ENCODE data around the gene ZNF722. TPM values are rescaled to one million over a fixed set of nuclear protein-coding genes. Genes with fewer than 3 reads are reported as not detected.

ZNF722 gene
- total and polyA plus RNA-seq, 2 donors (not counting 1 experiment from before 2014, with no cell fraction given) = not detected

DNA sequence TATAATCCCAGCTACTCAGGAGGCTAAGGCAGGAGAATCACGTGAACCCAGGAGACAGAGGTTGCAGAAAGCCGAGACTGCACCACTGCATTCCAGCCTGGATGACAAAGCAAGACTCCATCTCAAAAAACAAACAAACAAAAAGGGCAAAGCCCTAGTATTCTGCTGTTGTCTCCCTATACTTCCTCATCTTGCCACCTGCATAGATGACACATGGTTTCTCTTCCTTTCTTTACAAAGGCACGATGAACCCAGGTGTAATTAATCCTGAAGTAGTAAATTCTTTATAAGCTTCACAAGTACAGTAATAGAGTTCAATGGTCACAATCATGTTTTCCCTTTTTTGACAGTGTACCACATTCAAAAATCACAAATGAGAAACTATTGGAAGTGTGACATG, 36.7 kb downstream of the ZNF722 start:
- no peak overlapping the region for H2AFZ ChIP-seq (ENCODE audit: low read length)
- no peak overlapping the region for H3K27ac ChIP-seq (ENCODE audit: insufficient read depth, low read length)
- no peaks in the 10 kb centered on the region for H3K79me2 ChIP-seq (ENCODE audit: control insufficient read depth, insufficient read depth, low read length)
- no peak overlapping the region for H3K4me3 ChIP-seq (replicated peaks in 1 of 4; ENCODE audit: control extremely low read depth in 1 of 4, insufficient read depth in 1 of 4, low read depth in 3 of 4, low read length in 4 of 4)
- H3K4me2 ChIP-seq (ENCODE audit: extremely low read depth, insufficient read depth, low read length) = no peak overlapping the region
- no peak for TF ChIP-seq EZH2 (IDR thresholded peaks at IDR 0.05; ENCODE audit: low read length, missing control alignments)
- TF ChIP-seq, protein P1, sequence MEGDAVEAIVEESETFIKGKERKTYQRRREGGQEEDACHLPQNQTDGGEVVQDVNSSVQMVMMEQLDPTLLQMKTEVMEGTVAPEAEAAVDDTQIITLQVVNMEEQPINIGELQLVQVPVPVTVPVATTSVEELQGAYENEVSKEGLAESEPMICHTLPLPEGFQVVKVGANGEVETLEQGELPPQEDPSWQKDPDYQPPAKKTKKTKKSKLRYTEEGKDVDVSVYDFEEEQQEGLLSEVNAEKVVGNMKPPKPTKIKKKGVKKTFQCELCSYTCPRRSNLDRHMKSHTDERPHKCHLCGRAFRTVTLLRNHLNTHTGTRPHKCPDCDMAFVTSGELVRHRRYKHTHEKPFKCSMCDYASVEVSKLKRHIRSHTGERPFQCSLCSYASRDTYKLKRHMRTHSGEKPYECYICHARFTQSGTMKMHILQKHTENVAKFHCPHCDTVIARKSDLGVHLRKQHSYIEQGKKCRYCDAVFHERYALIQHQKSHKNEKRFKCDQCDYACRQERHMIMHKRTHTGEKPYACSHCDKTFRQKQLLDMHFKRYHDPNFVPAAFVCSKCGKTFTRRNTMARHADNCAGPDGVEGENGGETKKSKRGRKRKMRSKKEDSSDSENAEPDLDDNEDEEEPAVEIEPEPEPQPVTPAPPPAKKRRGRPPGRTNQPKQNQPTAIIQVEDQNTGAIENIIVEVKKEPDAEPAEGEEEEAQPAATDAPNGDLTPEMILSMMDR (conservative IDR thresholded peaks at IDR 0.05 in 1 of 2, IDR thresholded peaks at IDR 0.05 in 1 of 2; ENCODE audit: low read depth in 1 of 2, low read length in 2 of 2) = no peak
- no peaks in the 10 kb centered on the region for H3K36me3 ChIP-seq (ENCODE audit: control insufficient read depth, insufficient read depth, low read length)
- no peak for DNase-seq (ENCODE audit: low read depth in 2 of 2)
- no peaks in the 10 kb centered on the region for H3K27me3 ChIP-seq (ENCODE audit: control insufficient read depth, insufficient read depth, low read length)
- H3K4me1 ChIP-seq (ENCODE audit: control insufficient read depth, extremely low read depth, insufficient read depth, low read length) = no peaks in the 10 kb centered on the region
- no peaks in the 10 kb centered on the region for H4K20me1 ChIP-seq (ENCODE audit: control insufficient read depth, extremely low read depth, insufficient read depth, low read length)
- H3K9me3 ChIP-seq (ENCODE audit: control insufficient read depth, insufficient read depth, low read depth, low read length) = no peaks in the 10 kb centered on the region
- H3K9ac ChIP-seq (ENCODE audit: insufficient read depth, low read length) = no peak overlapping the region

DNA sequence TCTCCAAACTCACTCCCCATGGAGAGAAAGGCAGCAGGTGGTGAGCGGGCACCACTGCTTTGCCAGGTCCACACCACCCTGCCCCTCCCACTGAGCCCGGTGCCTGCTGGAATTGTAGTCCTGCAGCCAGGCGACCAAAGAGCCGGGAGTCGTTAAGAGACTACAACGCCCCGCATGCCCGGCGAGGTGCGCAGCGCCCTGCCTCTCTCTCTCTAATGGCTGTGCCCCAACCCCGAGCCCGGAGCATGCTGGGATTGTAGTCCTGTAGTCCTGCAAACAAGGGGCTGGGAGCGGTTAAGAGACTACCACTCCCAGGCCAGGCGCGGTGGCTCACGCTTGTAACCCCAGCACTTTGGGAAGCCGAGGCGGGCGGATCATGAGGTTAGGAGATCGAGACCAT, 38.4 kb downstream of the ZNF722 start:
- Histone ChIP-seq H3K4me3 (replicated peaks in 1 of 4; ENCODE audit: control extremely low read depth in 1 of 4, insufficient read depth in 1 of 4, low read depth in 3 of 4, low read length in 4 of 4) (no peak overlapping the region), H3K4me2 (ENCODE audit: extremely low read depth, insufficient read depth, low read length) (no peak overlapping the region), H3K9ac (ENCODE audit: insufficient read depth, low read length) (no peak overlapping the region), H2AFZ (ENCODE audit: low read length) (no peak overlapping the region), H3K4me1 (ENCODE audit: control insufficient read depth, extremely low read depth, insufficient read depth, low read length) (no peaks in the 10 kb centered on the region), H3K27me3 (ENCODE audit: control insufficient read depth, insufficient read depth, low read length) (no peaks in the 10 kb centered on the region), H3K79me2 (ENCODE audit: control insufficient read depth, insufficient read depth, low read length) (no peaks in the 10 kb centered on the region), H3K27ac (ENCODE audit: insufficient read depth, low read length) (no peak overlapping the region), H3K36me3 (ENCODE audit: control insufficient read depth, insufficient read depth, low read length) (no peaks in the 10 kb centered on the region), H4K20me1 (ENCODE audit: control insufficient read depth, extremely low read depth, insufficient read depth, low read length) (no peaks in the 10 kb centered on the region), H3K9me3 (ENCODE audit: control insufficient read depth, insufficient read depth, low read depth, low read length) (peaks cover 2% of the 10 kb centered on the region)
- DNase-seq (ENCODE audit: low read depth in 2 of 2) = no peak
- TF ChIP-seq, protein P1 (conservative IDR thresholded peaks at IDR 0.05 in 1 of 2, IDR thresholded peaks at IDR 0.05 in 1 of 2; ENCODE audit: low read depth in 1 of 2, low read length in 2 of 2) = no peak
- no peak for TF ChIP-seq EZH2 (IDR thresholded peaks at IDR 0.05; ENCODE audit: low read length, missing control alignments)

DNA sequence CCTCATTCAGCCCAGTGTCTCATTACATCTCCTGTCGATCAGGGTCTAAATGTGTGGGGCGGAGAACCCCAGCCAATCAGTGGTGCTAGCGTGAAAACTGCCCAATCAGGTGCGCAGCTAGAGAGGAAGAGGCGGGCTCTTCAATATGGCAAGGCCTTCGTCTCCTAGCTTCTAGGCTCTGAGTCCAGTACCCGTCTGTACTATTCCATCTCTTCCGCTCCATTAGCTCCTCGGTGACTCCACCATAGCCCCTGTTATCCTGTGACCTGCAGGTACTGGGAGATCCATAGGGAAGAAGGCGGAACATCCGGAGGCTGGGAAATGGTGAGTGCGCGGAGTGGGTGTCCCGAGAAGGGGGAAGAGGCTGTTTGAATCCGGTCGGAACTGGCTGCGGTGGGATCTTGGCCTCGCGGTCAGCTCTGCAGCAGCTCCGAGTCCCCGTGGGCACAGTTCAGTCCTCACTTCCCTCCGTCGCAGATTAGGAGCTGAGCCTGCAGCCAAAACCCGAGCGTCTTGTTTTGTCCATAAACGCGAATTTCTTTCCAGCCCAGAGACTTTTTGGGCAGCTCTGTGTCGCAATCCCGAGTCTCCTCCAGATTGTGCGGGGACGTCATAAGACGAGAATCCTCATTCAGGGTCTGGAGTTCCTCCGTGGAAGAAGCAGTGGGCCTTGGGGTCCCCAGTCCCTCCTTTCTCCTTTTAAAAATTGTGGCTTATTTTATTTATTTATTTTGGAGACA, 46.8 kb downstream of the ZNF722 start, which contains the start of gene ZNF727:
Gene ZNF727 (plus strand): TSS at position 134 of the 740 bp plus-strand sequence. CDS start 188 bp downstream, at position 322.
- peaks cover 2% of the 10 kb centered on the region for H3K9me3 ChIP-seq (ENCODE audit: control insufficient read depth, insufficient read depth, low read depth, low read length)
- DNase-seq (ENCODE audit: low read depth in 2 of 2) = no peak
- TF ChIP-seq EZH2 (IDR thresholded peaks at IDR 0.05; ENCODE audit: low read length, missing control alignments) = no peak
- TF ChIP-seq, protein P1 (conservative IDR thresholded peaks at IDR 0.05 in 1 of 2, IDR thresholded peaks at IDR 0.05 in 1 of 2; ENCODE audit: low read depth in 1 of 2, low read length in 2 of 2) = no peak
- H3K9ac ChIP-seq (ENCODE audit: insufficient read depth, low read length) = no peak within 1 kb of the TSS
- no peak within 1 kb of the TSS for H3K4me2 ChIP-seq (ENCODE audit: extremely low read depth, insufficient read depth, low read length)
- no peak within 1 kb of the TSS for H3K27ac ChIP-seq (ENCODE audit: insufficient read depth, low read length)
- H3K4me3 ChIP-seq (replicated peaks in 1 of 4; ENCODE audit: control extremely low read depth in 1 of 4, insufficient read depth in 1 of 4, low read depth in 3 of 4, low read length in 4 of 4) = no peak within 1 kb of the TSS
- H3K4me1 ChIP-seq (ENCODE audit: control insufficient read depth, extremely low read depth, insufficient read depth, low read length) = no peaks in the 10 kb centered on the region
- no peaks in the 10 kb centered on the region for H3K79me2 ChIP-seq (ENCODE audit: control insufficient read depth, insufficient read depth, low read length)
- no peak within 1 kb of the TSS for H2AFZ ChIP-seq (ENCODE audit: low read length)
- H4K20me1 ChIP-seq (ENCODE audit: control insufficient read depth, extremely low read depth, insufficient read depth, low read length) = no peaks in the 10 kb centered on the region
- H3K27me3 ChIP-seq (ENCODE audit: control insufficient read depth, insufficient read depth, low read length) = no peaks in the 10 kb centered on the region
- no peaks in the 10 kb centered on the region for H3K36me3 ChIP-seq (ENCODE audit: control insufficient read depth, insufficient read depth, low read length)

Data from fibroblast of lung (primary cell).